Lung (tissue), 12 donors: ENCODE measurements around the gene PP2D1. TPM values are rescaled to one million over a fixed set of nuclear protein-coding genes. Genes with fewer than 3 reads are reported as not detected.
A peak's percentile ranks its signal among the peaks of the same experiment; 100 is the strongest.

ENCODE experiments used
- ATAC-seq: fragments of 200-7000 bp; cut with Tn5 transposase; one replicate; pipeline ENCODE4 v1.9.1; 2020; ENCODE audit warnings: moderate number of reproducible peaks; ENCODE audit not compliant: insufficient read depth, low FRiP score
- DNase-seq, 3 donors: peaks; one replicate each; pipeline ENCODE4 v3.0.0-alpha.2; 2013 to 2017
- H3K27ac ChIP-seq, 2 donors: one replicate each; pipeline ENCODE4 v1.5.1; 2013; ENCODE audit warnings: mild to moderate bottlenecking in 2 of 2, moderate library complexity in 2 of 2, control low read depth in 1 of 2, inconsistent platforms in 1 of 2, low read depth in 1 of 2, low read length in 1 of 2
- H3K27me3 ChIP-seq, 3 donors: one replicate each; pipeline ENCODE4 v1.5.1; 2013; ENCODE audit warnings: low read length in 2 of 3; ENCODE audit not compliant: control insufficient read depth in 3 of 3, insufficient read depth in 3 of 3
- H3K36me3 ChIP-seq, 4 donors: one replicate each; pipeline ENCODE4 v1.5.1; 2013; ENCODE audit warnings: low read length in 4 of 4, mild to moderate bottlenecking in 1 of 4, moderate library complexity in 1 of 4; ENCODE audit not compliant: control insufficient read depth in 4 of 4, insufficient read depth in 4 of 4
- H3K4me1 ChIP-seq, 5 donors: one replicate each; pipeline ENCODE4 v1.5.1; 2013; ENCODE audit warnings: low read length in 5 of 5, mild to moderate bottlenecking in 2 of 5, moderate library complexity in 1 of 5; ENCODE audit not compliant: control insufficient read depth in 5 of 5, insufficient read depth in 5 of 5
- H3K4me3 ChIP-seq: one replicate; pipeline ENCODE4 v1.5.1; 2013; ENCODE audit warnings: mild to moderate bottlenecking, control low read depth, moderate library complexity
- H3K9ac ChIP-seq, 2 donors: one replicate each; pipeline ENCODE4 v1.5.1; 2013; ENCODE audit warnings: low read length in 2 of 2, control low read depth in 1 of 2; ENCODE audit not compliant: insufficient read depth in 1 of 2
- H3K9me3 ChIP-seq, 4 donors: one replicate each; pipeline ENCODE4 v1.5.1; 2013; ENCODE audit warnings: low read length in 3 of 4, mild to moderate bottlenecking in 1 of 4, moderate library complexity in 1 of 4; ENCODE audit not compliant: control insufficient read depth in 4 of 4, insufficient read depth in 3 of 4
- WGBS, 2 donors: extraction: QIAGEN DNeasy Blood & Tissue Kit; methylation state at CpG; one replicate each; pipeline ENCODE4 v1.1.7; 2013; 5-methylcytosine and 5-hydroxymethylcytosine counted together
- polyA plus RNA-seq, 2 donors: library from polyadenylated mRNA; stranded (reverse); fragments of 200-250 nt; gene quantifications; one replicate each; pipeline ENCODE4 v1.2.1, GENCODE V29; 2013
- total RNA-seq, 2 donors: library from RNA; depleted of rRNA in 1 of 2; stranded (reverse); fragments of >200 nt in 1 of 2; gene quantifications; one replicate each; pipeline ENCODE4 v1.2.1, GENCODE V29; 2014 to 2021
- TF ChIP-seq, protein P1 (sequence below): IDR thresholded peaks from 2 replicates; pipeline ENCODE4 v1.5.1; 2012; ENCODE audit warnings: mild to moderate bottlenecking; ENCODE audit errors: control extremely low read depth, extremely low read depth
- donor health status: control.
- donor health status: control.
- donor health status: Bipolar disorder and iron deficiency.
- donor health status: healthy.
- donor health status: DM: yes; HTN: yes; CAD: no.

Gene PP2D1
- total and polyA plus RNA-seq, 4 donors = not detected

DNA sequence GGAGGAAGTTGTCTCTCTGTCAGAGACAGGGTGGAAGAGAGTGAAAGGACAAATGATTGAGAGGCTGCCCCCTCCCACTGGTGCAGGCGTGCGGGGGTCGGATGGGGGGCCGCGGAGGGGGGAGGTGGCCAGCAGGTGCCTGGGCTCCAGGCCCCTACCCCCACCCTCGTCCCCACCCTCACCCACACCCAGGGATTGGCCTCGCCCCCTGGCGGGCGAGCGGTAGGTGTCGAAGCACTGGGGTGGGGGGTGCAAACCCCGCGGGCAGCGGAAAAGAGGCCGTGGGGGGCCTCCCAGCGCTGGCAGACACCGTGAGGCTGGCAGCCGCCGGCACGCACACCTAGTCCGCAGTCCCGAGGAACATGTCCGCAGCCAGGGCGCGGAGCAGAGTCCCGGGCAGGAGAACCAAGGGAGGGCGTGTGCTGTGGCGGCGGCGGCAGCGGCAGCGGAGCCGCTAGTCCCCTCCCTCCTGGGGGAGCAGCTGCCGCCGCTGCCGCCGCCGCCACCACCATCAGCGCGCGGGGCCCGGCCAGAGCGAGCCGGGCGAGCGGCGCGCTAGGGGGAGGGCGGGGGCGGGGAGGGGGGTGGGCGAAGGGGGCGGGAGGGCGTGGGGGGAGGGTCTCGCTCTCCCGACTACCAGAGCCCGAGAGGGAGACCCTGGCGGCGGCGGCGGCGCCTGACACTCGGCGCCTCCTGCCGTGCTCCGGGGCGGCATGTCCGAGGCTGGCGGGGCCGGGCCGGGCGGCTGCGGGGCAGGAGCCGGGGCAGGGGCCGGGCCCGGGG lies 27.9 kb upstream of the PP2D1 start, which contains the start of gene KAT2B:
TSS of gene KAT2B (plus strand) at position 682 of the 783 bp plus-strand sequence. CDS start at position 714, 32 bp downstream.
- peak within 1 kb of the TSS; percentile 61 to 80 for H3K9ac ChIP-seq
- no peaks in the 10 kb centered on the region for H3K27me3 ChIP-seq
- ATAC-seq (peak; percentile 76), DNase-seq (peak; percentile 83 to 88 (median 87))
- TF ChIP-seq, protein P1, sequence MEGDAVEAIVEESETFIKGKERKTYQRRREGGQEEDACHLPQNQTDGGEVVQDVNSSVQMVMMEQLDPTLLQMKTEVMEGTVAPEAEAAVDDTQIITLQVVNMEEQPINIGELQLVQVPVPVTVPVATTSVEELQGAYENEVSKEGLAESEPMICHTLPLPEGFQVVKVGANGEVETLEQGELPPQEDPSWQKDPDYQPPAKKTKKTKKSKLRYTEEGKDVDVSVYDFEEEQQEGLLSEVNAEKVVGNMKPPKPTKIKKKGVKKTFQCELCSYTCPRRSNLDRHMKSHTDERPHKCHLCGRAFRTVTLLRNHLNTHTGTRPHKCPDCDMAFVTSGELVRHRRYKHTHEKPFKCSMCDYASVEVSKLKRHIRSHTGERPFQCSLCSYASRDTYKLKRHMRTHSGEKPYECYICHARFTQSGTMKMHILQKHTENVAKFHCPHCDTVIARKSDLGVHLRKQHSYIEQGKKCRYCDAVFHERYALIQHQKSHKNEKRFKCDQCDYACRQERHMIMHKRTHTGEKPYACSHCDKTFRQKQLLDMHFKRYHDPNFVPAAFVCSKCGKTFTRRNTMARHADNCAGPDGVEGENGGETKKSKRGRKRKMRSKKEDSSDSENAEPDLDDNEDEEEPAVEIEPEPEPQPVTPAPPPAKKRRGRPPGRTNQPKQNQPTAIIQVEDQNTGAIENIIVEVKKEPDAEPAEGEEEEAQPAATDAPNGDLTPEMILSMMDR = no peak
- no peaks in the 10 kb centered on the region for H3K9me3 ChIP-seq
- H3K36me3 ChIP-seq = no peaks in the 10 kb centered on the region
- H3K27ac ChIP-seq = peak within 1 kb of the TSS; percentile 99 to 100
- WGBS, 2 donors = 1% methylated on average over 18 to 69 of the region's 75 CpGs
- H3K4me1 ChIP-seq = peaks cover 7 to 34% (median 18%) of the 10 kb centered on the region in 5 donors
- peak within 1 kb of the TSS; percentile 94 for H3K4me3 ChIP-seq

DNA sequence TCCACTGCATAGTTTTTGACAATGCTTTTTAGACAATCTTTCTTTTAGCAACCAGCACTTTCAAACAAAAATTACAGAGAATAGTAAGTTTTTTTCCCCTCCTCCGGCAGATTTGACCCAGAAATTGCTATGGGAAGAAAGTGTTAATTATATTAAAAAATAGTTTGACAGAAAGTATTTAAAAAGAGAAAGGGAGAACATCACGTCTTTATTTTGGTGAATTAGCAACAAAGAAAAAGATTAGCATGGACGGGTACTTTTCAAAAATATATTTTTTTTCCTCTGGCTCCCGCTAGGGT lies 27.4 kb upstream of the PP2D1 start:
- Histone ChIP-seq H3K27me3 (no peaks in the 10 kb centered on the region), H3K36me3 (no peaks in the 10 kb centered on the region), H3K4me1 (peaks cover 7 to 34% (median 18%) of the 10 kb centered on the region in 5 donors), H3K9ac (peak overlapping the region; percentile 61 to 80), H3K27ac (peak overlapping the region; percentile 99 to 100), H3K4me3 (peak overlapping the region; percentile 94), H3K9me3 (no peaks in the 10 kb centered on the region)
- no peak for DNase-seq
- 1% methylated on average over 4 of the region's 4 CpGs for WGBS, 2 donors
- TF ChIP-seq, protein P1 = no peak
- ATAC-seq = no peak

DNA sequence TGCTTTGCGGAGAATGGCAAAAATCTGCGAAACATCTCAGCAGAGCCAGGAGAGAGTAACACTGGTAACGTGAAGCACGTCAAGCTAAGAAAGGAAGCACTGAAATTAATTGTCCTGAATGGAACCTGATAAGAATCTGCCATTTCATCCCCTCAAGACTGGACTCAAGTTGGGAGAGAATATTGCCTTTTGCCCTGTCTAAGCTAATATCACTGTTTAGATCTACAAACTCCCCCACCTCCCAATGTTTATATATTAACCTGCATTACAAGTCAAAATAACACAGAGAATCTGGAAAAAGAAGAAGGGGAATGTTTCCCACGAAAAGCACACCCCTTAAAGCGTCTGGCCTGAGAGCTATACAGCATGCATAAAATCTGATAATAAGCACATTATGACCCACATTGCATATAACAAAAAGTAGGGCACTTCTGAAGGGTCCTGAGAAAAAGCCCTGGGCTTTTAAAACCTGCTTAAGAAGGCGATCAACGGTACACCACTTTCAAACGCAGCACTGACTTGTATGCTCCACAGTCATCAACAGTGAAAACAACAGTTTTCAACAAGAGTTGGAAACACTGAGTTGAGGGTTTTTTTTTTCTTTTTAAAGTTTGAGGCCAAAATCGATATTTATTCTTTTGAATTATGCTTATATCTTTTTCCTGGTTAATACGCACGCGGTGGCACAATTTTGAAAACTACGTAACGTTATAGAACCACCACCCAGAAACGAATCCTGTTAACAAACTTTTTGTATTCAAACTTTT lies 26.8 kb upstream of the PP2D1 start:
- no peaks in the 10 kb centered on the region for H3K36me3 ChIP-seq
- H3K27me3 ChIP-seq = no peaks in the 10 kb centered on the region
- DNase-seq = peak in 2 of 3 donors; percentile 32 to 39
- 7 to 13% methylated on average over 16 of the region's 16 CpGs for whole genome bisulfite sequencing, 2 donors
- no peak for ATAC-seq
- peaks cover 5 to 34% (median 18%) of the 10 kb centered on the region in 5 donors for H3K4me1 ChIP-seq
- H3K9ac ChIP-seq = peak overlapping the region; percentile 61 to 80
- H3K4me3 ChIP-seq = no peak overlapping the region
- TF ChIP-seq, protein P1 = no peak
- H3K27ac ChIP-seq = peak overlapping the region in 1 of 2 donors; percentile 100
- no peaks in the 10 kb centered on the region for H3K9me3 ChIP-seq
